Activated CD8-positive, alpha-beta memory T cell treated with anti-CD3 and anti-CD28 coated beads, Interleukin-2, amount 50 U/mL, for 24 hours (primary cell): ENCODE results near the gene TTLL10.
"Not testable (repeated sequence)": the region's sequence is repeated elsewhere in the genome, so short reads cannot be mapped to it uniquely, and the experiment has no call there.

ENCODE experiments used
- DNase-seq: peaks from one replicate; pipeline ENCODE4 v3.0.0-alpha.2; 2020; ENCODE audit errors: extremely low read depth

TTLL10 gene

GRCh38 chr1:1189111-1189510 is 15.4 kb downstream of the TTLL10 start:
- no peak for DNase-seq

GRCh38 chr1:1191734-1192133 is 18.1 kb downstream of the TTLL10 start:
- no peak for DNase-seq

GRCh38 chr1:1194723-1195122 is 21.0 kb downstream of the TTLL10 start:
- no peak for DNase-seq

- not testable (repeated sequence) for DNase-seq
Measured at GRCh38 chr1:1195726-1196125, 22.0 kb downstream of the TTLL10 start.

GRCh38 chr1:1196431-1197187 is 22.9 kb downstream of the TTLL10 start:
- DNase-seq = no peak

- DNase-seq = no peak
Measured at GRCh38 chr1:1197188-1197500, 23.5 kb downstream of the TTLL10 start.

GRCh38 chr1:1197551-1198422 is 24.1 kb downstream of the TTLL10 start:
- no peak for DNase-seq

- DNase-seq = no peak
Measured at GRCh38 chr1:1198423-1199140, 24.9 kb downstream of the TTLL10 start.

- DNase-seq = no peak
Measured at GRCh38 chr1:1199141-1199960, 25.7 kb downstream of the TTLL10 start.

- DNase-seq = no peak
Measured at GRCh38 chr1:1199961-1200875, 26.5 kb downstream of the TTLL10 start.

- DNase-seq = peak; percentile 58
Measured at GRCh38 chr1:1200876-1201810, 27.5 kb downstream of the TTLL10 start.

- no peak for DNase-seq
Measured at GRCh38 chr1:1202831-1203560, 29.3 kb downstream of the TTLL10 start.

GRCh38 chr1:1203561-1204424 is 30.1 kb downstream of the TTLL10 start:
- DNase-seq = no peak

GRCh38 chr1:1204425-1204920 is 30.8 kb downstream of the TTLL10 start:
- DNase-seq = no peak

GRCh38 chr1:1204998-1205768 is 31.5 kb downstream of the TTLL10 start:
- no peak for DNase-seq

- no peak for DNase-seq
Measured at GRCh38 chr1:1205769-1206375, 32.2 kb downstream of the TTLL10 start.
